NCI-H2227 (cell line): ENCODE results near the gene BTBD16.

Source experiments
- DNase-seq: peaks from one replicate; lab custom pipeline; 2025; ENCODE audit not compliant: unreplicated experiment; lab: John Stamatoyannopoulos, UW

BTBD16 gene

GRCh38 chr10:122246830-122247520 is 24.1 kb upstream of the BTBD16 start:
- DNase-seq: no peak

DNA sequence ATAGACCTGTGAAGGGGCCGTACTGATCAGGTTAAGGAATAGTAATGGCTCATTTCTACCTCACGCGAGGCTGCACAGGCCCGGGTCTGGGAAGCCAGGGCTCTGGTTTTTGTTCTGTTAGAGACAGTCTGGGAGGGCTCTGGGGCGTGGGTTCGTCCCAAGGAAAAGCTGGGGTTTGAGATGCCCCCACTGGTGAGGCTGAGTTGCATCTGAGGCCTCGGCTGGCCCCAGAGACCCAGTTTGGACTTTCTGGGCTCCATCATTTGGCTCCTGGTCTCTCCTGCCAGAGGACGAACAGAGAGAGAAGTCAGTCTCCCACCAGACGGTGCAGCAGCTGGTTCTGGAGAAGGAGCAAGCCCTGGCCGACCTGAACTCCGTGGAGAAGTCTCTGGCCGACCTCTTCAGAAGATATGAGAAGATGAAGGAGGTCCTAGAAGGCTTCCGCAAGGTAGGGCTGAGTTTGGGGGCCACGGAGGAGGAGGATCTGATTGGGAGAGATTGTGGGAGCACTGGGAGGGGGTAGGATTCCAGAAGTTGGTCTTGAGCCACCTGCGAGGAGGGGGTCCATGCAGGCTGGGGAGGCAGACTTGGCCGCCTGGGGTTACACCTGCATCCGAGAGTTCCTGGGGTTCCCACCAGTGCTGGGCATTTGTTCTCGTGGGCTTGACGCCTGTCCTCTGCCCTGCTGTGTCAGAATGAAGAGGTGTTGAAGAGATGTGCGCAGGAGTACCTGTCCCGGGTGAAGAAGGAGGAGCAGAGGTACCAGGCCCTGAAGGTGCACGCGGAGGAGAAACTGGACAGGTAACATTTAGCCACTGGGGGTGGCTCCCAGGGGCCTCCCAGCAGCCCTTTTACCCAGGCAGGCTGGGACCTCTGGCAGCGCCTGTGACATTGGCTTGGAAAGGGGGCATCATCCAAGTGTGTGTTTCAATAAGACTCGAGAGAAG is 22.5 kb upstream of the BTBD16 start:
- no peak for DNase-seq

- DNase-seq: no peak
Observed at GRCh38 chr10:122249303-122249850, 21.7 kb upstream of the BTBD16 start.

DNA sequence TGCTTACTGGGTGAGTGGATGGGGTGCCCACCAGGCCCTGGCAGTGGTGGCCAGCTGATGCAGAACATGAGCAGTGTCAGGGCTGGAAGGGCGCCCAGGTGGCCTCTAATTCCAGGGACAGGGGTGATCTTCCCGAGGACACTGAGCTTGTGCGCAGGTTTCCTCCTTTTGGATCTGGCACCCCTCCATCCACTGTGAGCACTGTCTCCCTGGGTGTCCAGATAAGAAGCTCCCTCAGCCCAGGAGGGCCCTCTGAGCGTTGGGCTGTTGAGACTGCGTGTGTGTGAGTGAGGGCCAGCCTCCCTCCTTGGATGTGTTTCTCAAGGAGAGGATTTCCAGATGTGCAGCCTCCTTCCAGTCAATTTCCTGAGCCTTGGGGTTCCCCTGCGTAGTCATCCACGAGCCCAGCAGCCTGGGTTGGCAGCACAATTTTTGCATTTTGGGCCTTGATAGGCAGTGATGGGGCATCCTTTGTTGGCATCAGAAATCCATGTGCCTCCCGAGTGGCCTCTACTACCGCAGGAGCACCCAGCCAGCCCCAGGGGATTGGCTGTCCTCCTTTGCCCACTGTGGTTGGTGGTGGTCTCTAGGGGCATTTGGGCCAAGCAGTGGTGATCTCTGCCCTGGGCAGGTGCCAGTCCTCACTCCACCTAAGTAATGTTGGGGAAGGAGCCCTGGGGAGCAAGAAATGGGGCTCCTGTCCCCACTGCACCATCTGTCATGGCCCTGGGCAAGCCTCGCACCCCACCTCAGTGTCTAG is 20.9 kb upstream of the BTBD16 start:
- DNase-seq: no peak

GRCh38 chr10:122251459-122252255 is 19.4 kb upstream of the BTBD16 start:
- DNase-seq: no peak

- no peak for DNase-seq
Observed at GRCh38 chr10:122252805-122253204, 18.3 kb upstream of the BTBD16 start.

DNA sequence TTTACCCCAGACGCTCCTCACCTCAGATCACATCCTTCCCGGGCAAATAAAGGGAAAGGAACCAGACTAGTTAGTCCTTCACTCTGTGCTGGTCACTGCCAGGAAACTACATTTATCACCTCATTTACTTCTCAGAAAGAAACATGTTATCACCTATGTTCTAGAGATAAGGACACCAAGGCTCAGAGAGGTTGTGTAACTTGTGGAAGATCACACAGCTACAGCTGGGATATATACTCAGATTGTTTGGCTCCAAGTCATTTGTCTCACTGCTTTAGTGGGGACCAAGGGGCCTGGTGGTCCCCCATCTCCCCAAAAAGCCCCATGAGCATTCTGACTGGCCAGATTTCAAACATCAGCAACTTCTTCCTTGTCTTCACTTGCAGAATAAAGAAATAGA is 17.5 kb upstream of the BTBD16 start:
- no peak for DNase-seq

DNA sequence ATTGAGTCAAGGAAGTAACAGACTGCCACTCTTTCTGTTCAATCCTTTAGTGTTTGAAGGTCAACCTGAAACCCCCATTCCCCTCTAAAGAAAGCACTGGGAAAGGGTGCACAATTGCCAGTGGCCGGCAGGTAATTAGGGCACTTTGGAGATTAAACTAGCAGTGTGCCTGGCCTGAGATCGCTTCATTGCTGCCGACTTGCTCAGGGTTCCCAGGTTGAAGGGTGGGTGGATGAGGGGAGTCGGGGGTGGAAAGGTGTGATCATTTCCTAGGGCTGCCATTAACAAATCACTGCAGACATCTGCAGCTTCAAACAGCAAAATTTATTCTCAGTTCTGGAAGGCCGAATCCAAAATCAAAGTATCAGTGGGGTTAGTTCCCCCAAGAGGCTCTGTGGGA is 16.3 kb upstream of the BTBD16 start:
- DNase-seq: no peak

DNA sequence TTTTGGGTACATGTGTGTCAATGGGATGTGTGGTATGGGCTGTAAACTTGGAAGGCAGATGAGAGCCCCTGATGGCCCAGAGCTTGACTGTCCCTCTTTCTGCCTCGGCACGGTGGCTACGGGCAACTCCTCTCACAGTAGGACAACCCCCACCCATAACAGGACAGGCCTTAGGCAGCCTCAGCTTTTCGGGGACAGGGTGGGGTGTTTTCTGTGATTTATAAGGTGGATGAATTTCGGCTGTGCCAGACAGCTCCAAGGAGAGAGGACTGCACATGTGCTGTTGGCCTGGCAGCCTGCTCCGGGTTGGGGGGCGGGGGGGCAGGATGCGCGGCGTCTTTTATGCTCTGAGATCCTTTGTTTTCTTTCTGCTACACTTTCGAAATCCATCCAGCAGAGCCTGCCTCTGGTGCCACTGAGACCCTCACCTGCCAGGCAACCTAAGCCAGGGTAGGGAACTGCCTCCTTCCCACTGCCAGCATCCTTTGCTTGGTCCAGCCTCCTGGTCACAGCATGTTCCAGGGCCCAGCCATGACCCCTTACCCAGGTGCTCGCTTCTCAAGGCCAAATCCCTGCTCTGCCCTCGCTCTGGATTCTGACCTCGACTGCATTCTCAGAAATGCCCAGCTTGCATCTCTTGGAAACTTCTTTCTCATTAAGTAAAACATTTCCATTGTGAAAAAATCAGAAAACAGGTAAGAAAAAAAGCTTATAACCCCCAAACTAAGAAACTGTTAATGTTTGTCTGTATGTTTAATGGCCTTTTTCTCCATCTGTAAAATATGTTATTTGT is 15.4 kb upstream of the BTBD16 start:
- no peak for DNase-seq

DNA sequence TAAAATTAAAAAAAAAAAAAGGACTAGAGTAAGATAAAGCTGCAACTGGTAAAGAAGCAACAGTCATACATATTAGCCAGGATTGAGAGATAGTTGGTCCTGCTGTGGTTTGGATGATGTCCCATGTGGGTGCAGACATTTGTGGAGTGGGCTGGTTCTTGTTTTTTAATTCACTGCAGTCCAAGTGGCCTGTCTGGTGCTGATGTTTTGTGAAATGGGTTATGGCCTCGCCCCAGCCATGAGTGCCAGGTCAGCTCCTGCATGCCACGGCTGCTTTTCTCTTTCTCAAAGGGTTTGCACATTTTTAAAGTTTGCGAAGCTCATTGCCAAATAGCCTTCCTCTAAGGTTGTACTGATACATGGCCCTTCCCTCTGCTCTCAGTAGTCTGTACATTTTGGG is 14.1 kb upstream of the BTBD16 start:
- DNase-seq: no peak

DNA sequence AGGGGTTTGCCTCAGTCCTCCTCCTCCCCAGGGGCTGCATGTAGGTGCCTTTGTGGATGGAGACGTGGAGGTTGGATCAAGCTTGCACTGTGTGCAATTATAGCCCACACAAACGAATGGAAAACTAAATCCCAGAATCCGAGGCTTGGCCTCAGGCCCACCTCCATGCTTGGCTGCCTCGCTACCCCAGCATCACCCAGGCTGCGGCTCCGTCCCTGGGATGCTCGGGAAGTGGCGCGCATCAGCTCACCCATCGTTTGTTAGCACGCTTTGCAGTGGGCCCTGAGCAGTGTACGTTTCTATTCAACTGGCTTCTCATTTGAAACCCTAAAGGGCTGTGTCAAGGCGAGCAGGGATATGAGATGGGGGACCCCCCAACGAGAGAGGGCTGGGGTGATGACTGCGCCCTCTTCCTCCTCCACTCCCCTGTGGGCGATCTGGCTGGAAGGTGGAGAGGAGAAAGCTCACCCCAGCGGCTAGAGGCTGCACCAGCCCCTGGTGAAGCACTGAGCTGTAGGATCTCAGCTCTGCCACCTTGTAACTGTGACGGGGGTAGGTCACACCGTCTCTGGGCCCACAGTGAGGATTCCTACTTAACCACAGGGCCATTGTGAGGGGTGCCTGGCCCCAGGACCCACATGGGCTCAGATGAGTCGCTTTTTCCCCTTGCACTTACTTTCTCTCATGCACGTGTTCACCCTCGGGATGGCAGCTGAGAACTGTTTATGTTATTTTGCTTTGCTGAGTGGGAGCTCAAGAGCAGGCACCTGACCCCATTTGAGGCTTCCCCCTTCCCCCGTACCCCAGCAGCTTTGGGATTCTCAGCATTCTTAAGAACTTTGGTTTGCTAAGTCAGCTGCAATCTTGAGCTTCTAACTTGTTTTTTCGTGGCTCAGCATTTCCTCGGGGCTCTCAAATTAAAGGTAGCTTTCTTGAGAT is 12.7 kb upstream of the BTBD16 start:
- DNase-seq: no peak

- no peak for DNase-seq
Observed at GRCh38 chr10:122259075-122259466, 12.0 kb upstream of the BTBD16 start.

GRCh38 chr10:122261584-122261983 is 9.5 kb upstream of the BTBD16 start:
- DNase-seq: no peak

DNA sequence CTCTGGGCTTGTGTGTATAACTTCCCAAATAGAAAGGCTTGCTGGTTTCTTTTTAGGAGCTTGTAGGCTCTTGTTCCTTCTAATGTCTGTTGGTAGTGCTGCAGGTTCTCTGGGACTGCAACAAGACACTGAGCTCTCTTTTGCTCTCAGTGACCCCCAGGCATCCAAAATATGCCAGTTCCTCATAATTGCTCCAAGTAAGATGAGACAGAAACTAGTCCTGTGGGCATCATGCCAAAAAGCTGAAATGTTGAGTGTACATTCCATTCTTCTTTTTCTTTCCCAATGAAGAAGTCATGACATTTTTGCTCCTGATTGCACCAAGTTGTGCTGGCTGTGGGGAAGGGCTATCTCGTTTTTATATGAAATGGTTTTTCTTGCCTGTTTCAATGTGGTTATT is 7.1 kb upstream of the BTBD16 start:
- DNase-seq: no peak

DNA sequence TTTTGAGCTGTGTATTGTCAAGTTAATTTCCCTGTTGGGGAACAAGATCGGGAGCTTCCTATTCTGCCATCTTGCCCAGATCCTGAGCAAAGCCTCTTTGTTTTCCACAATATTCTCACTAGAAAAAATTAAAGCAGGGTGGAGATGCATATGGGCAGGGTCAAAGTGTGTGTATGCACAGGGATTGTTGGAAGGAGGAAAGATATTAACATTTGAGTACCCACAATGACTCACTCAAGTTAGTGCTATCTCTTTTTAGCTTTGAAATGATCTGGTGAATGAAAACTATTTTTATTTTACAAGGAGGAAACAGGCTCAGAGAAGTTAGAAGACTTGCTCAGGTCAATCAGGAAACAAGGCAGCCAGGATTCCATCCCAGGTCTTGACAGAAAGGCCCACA is 6.7 kb upstream of the BTBD16 start:
- no peak for DNase-seq

GRCh38 chr10:122264931-122265330 is 6.2 kb upstream of the BTBD16 start:
- DNase-seq: no peak

DNA sequence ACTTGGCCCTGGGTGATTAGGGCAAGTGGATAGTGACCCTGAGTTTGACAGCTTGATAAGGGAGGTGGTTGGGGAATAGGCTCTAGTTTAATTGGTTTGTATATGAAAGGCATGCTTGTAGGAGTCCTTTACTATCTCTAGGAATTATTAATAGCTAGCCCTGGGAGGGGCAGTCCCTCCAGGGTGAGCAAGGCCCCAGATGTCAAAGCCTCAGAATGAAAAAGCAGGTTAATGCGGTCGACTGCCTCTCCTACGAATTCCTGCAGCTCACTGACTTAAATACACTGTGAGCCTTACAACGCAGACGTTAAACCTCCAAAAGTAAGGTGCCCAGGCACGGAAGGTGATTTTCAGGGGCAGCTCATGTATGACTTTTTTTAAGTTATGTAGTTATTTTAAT is 5.2 kb upstream of the BTBD16 start:
- DNase-seq: no peak

- DNase-seq: peak; percentile 50
Observed at GRCh38 chr10:122267849-122268737, 3.0 kb upstream of the BTBD16 start.
